AG04450 (cell line): ENCODE data around the gene HACD3. TPM values are rescaled to one million over a fixed set of nuclear protein-coding genes. Genes with fewer than 3 reads are reported as not detected.
A peak's percentile ranks its signal among the peaks of the same experiment; 100 is the strongest.
"Not testable (repeated sequence)": the region's sequence is repeated elsewhere in the genome, so short reads cannot be mapped to it uniquely, and the experiment has no call there.

Experiments
- CTCF ChIA-PET: fragments of 300-600, 350-600 bp; formaldehyde crosslinking; extraction: SDS; loops from one replicate; lab custom pipeline; 2022; ENCODE audit warnings: antibody characterized with exemption, inconsistent platforms; lab: Charles Lee
- POLR2A ChIA-PET: fragments of 350-600 bp; formaldehyde crosslinking; extraction: SDS; loops from one replicate; lab custom pipeline; 2021; ENCODE audit warnings: antibody characterized with exemption, inconsistent platforms; lab: Yijun Ruan, JAX
- DNase-seq: peaks from one replicate; pipeline ENCODE4 v3.0.0-alpha.2; 2011; ENCODE audit warnings: low read depth, low spot score
- H3K27ac ChIP-seq: one replicate; pipeline ENCODE4 v1.5.1; 2012; ENCODE audit warnings: low read depth, low read length, control low read depth
- H3K27me3 ChIP-seq: one replicate; pipeline ENCODE4 v1.6.0; 2012; ENCODE audit warnings: low read length; ENCODE audit not compliant: control insufficient read depth, insufficient read depth
- H3K4me3 ChIP-seq: 2 replicates; pipeline ENCODE4 v1.5.1; 2011; ENCODE audit warnings: mild to moderate bottlenecking, low read depth, low read length, control low read depth
- H3K9me3 ChIP-seq: 2 replicates; pipeline ENCODE4 v1.5.1; 2012; ENCODE audit warnings: low read length; ENCODE audit not compliant: control insufficient read depth, insufficient read depth
- polyA plus RNA-seq: library from polyadenylated mRNA; depleted of rRNA; stranded (reverse); fragments of >200 nt; gene quantifications from 2 replicates; pipeline ENCODE4 v1.2.3, GENCODE V29; 2011
- TF ChIP-seq, protein P1 (sequence below): IDR thresholded peaks from 2 replicates; pipeline ENCODE4 v1.5.1; 2011; ENCODE audit warnings: low read depth, low read length, control low read depth, inconsistent platforms

Gene HACD3
- polyA plus RNA-seq, 1 experiment, result 130 TPM

- no peaks in the 10 kb centered on the region for H3K27me3 ChIP-seq
- ChIA-PET CTCF (no interaction called here), POLR2A (no interaction called here)
- H3K27ac ChIP-seq, result no peak overlapping the region
- H3K9me3 ChIP-seq, result no peaks in the 10 kb centered on the region
- DNase-seq, result no peak
- TF ChIP-seq, protein P1, sequence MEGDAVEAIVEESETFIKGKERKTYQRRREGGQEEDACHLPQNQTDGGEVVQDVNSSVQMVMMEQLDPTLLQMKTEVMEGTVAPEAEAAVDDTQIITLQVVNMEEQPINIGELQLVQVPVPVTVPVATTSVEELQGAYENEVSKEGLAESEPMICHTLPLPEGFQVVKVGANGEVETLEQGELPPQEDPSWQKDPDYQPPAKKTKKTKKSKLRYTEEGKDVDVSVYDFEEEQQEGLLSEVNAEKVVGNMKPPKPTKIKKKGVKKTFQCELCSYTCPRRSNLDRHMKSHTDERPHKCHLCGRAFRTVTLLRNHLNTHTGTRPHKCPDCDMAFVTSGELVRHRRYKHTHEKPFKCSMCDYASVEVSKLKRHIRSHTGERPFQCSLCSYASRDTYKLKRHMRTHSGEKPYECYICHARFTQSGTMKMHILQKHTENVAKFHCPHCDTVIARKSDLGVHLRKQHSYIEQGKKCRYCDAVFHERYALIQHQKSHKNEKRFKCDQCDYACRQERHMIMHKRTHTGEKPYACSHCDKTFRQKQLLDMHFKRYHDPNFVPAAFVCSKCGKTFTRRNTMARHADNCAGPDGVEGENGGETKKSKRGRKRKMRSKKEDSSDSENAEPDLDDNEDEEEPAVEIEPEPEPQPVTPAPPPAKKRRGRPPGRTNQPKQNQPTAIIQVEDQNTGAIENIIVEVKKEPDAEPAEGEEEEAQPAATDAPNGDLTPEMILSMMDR, result no peak
- no peak overlapping the region for H3K4me3 ChIP-seq
Observed at GRCh38 chr15:65547841-65548240, 17.6 kb downstream of the HACD3 start.

DNA sequence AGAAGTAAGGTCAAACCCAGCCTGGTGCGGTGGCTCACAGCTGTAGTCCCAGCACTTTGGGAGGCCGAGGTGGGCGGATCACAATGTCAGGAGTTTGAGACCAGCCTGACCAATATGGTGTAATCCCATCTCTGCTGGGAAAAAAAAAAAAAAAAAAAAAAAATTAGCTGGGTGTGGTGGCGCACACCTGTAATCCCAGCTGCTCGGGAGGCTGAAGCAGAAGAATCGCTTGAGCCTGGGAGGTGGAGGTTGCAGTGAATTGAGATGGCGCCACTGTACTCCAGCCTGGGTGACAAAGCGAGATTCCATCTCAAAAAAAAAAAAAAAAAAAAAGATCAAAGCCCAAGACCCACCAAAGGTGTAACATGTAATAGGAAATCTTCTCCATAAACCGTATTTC, 19.0 kb downstream of the HACD3 start:
- CTCF ChIA-PET, result interaction anchor here (0.7 kb wide), 1 partner anchor 14 kb away, joined by 7 read pairs; no protein-coding TSS in a partner anchor

DNA sequence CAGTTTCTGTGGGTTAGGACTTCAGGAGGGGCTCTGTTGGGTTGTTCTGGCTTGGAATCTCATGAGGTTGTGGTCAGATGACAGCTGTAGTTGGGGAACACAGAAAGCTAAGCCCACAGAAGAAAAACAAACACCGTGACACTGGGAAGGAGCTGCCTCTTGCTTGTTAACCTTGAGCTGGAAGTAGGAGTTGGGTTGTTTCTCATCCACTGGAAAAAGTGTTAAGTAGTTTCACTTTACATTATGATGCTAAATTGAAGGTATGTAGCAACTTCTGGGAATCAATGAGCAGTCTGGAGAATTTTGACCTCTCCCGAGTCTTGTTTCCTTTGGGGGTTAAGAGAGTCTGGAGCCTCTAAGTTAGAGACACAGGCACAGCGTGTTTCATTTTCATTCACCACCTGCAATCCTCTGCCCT, 20.4 kb downstream of the HACD3 start:
- peak; percentile 45 for DNase-seq
- TF ChIP-seq, protein P1, result no peak
- no peak overlapping the region for H3K27ac ChIP-seq
- H3K4me3 ChIP-seq, result no peak overlapping the region
- ChIA-PET CTCF (interaction anchor here (0.5 to 1.2 kb wide), 2 partner anchors 60 to 61 kb away, joined by 4 to 5 read pairs; no protein-coding TSS in a partner anchor), POLR2A (interaction anchor here (1.2 kb wide), 1 partner anchor 20 kb away, joined by 3 read pairs; no protein-coding TSS in a partner anchor)
- no peaks in the 10 kb centered on the region for H3K9me3 ChIP-seq
- H3K27me3 ChIP-seq, result no peaks in the 10 kb centered on the region

More for the DNA sequence above, 19.0 kb downstream of the HACD3 start:
- H3K4me3 ChIP-seq, H3K27me3 ChIP-seq, H3K27ac ChIP-seq, H3K9me3 ChIP-seq, POLR2A ChIA-PET, DNase-seq: not testable (repeated sequence)

DNA sequence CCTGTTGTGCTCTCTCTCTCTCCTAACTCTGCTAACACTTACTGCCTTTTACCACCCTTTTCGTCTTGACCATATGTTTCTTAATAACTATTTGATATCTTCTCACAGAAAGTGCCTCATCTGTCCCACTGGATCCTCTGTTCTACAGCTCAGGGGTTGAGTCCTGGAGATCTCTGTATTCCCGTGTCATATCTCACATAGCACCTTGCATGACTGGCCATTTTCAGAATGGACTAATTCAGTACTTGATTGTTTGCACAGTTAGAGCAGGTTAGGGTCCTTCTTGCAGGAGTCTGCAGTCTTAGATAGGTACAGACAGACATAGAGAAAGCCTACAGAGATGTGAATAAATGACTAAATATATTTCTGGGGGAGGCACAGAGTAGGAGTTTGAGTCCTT, 20.9 kb downstream of the HACD3 start:
- H3K27me3 ChIP-seq, result no peaks in the 10 kb centered on the region
- no peak for DNase-seq
- H3K4me3 ChIP-seq, result no peak overlapping the region
- TF ChIP-seq, protein P1, result no peak
- CTCF ChIA-PET, result interaction anchor here (0.5 kb wide), 1 partner anchor 62 kb away, joined by 5 read pairs; no protein-coding TSS in a partner anchor
- H3K9me3 ChIP-seq, result no peaks in the 10 kb centered on the region
- POLR2A ChIA-PET, result interaction anchor here (1.2 kb wide), 1 partner anchor 20 kb away, joined by 3 read pairs; no protein-coding TSS in a partner anchor
- H3K27ac ChIP-seq, result no peak overlapping the region

- H3K4me3 ChIP-seq, H3K27me3 ChIP-seq, DNase-seq, H3K9me3 ChIP-seq, POLR2A ChIA-PET, CTCF ChIA-PET, H3K27ac ChIP-seq: not testable (repeated sequence)
Observed at GRCh38 chr15:65552851-65553250, 22.6 kb downstream of the HACD3 start.

DNA sequence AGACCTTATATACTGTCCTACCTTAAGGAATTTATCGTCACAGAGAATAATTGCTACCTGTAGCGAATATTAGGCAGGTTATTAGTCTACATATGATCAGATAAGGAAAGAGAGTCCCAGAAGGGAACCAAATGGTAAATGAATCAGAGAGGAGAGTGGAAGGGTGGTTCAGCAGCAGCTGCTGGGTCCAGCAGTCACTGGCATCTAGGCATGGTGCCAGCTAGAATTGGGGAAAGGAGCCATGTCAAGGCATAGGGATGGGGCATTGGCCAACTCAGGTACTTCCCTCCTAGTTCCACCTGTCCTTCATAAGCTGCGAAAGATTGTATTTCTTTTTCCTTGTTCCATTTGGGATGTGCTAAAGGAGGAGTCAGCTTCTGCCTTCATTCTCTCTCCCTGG, 23.4 kb downstream of the HACD3 start:
- ChIA-PET CTCF (no interaction called here), POLR2A (no interaction called here)
- Histone ChIP-seq H3K27ac (no peak overlapping the region), H3K9me3 (no peaks in the 10 kb centered on the region), H3K27me3 (no peaks in the 10 kb centered on the region), H3K4me3 (no peak overlapping the region)
- DNase-seq, result no peak
- TF ChIP-seq, protein P1, result no peak
